Stimulated activated CD4-positive, alpha-beta T cell treated with anti-CD3 and anti-CD28 coated beads, TNF-alpha, amount 100 ng/mL, for 4 hours (primary cell): ENCODE data around the gene DDX3X.

Experiments
- DNase-seq, 3 experiments: peaks; one replicate each; pipeline ENCODE4 v3.0.0-alpha.2; 2020; ENCODE audit warnings: low read depth in 3 of 3

Gene DDX3X

DNA sequence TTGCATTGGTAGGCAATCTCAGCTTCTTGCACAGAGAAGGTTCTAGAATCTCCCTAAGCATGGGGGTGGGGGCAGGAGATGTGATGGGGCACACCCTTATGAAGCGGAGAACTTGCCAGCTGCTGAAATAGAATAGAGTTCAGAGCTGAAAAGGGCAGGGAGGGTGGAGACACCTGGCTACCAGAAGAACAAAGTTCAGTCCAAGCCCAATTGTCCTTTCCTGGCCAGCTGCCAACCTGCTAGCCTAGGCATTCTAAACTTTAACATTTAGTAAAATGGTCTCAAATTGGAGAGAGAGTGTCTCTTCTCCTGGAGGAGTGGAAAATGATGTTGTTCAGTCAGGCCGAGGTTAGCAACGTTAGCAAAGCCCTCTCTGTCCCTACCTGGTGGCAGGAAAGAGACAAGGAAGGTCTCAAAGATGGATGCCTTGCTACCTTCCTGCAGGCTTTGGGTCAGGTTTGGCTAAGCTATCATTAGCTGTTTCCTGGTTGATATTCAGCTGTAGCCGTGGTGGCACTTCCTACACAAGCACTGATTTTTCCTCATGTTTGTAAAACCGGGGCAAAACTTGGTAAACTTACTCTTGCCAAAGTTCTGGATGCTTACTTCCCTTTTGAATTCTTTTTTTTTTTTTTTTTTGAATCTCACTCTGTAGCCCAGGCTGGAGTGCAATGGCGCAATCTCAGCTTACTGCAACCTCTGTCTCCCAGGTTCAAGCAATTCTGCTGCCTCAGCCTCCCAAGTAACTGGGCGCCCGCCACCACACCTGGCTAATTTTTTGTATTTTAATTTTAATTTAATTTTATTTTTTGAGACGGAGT lies 78.5 kb downstream of the DDX3X start:
- no peak for DNase-seq
